Lung (tissue), 12 donors: Measurements from ENCODE around the gene CPT1B. TPM values are rescaled to one million over a fixed set of nuclear protein-coding genes. Genes with fewer than 3 reads are reported as not detected.
A peak's percentile ranks its signal among the peaks of the same experiment; 100 is the strongest.
"Not testable (repeated sequence)": the region's sequence is repeated elsewhere in the genome, so short reads cannot be mapped to it uniquely, and the experiment has no call there.

Experiments
- ATAC-seq: fragments of 200-7000 bp; cut with Tn5 transposase; one replicate; pipeline ENCODE4 v1.9.1; 2020; ENCODE audit warnings: moderate number of reproducible peaks; ENCODE audit not compliant: insufficient read depth, low FRiP score
- DNase-seq, 3 donors: peaks; one replicate each; pipeline ENCODE4 v3.0.0-alpha.2; 2013 to 2017
- H3K27ac ChIP-seq, 2 donors: one replicate each; pipeline ENCODE4 v1.5.1; 2013; ENCODE audit warnings: mild to moderate bottlenecking in 2 of 2, moderate library complexity in 2 of 2, control low read depth in 1 of 2, inconsistent platforms in 1 of 2, low read depth in 1 of 2, low read length in 1 of 2
- H3K27me3 ChIP-seq, 3 donors: one replicate each; pipeline ENCODE4 v1.5.1; 2013; ENCODE audit warnings: low read length in 2 of 3; ENCODE audit not compliant: control insufficient read depth in 3 of 3, insufficient read depth in 3 of 3
- H3K36me3 ChIP-seq, 4 donors: one replicate each; pipeline ENCODE4 v1.5.1; 2013; ENCODE audit warnings: low read length in 4 of 4, mild to moderate bottlenecking in 1 of 4, moderate library complexity in 1 of 4; ENCODE audit not compliant: control insufficient read depth in 4 of 4, insufficient read depth in 4 of 4
- H3K4me1 ChIP-seq, 5 donors: one replicate each; pipeline ENCODE4 v1.5.1; 2013; ENCODE audit warnings: low read length in 5 of 5, mild to moderate bottlenecking in 2 of 5, moderate library complexity in 1 of 5; ENCODE audit not compliant: control insufficient read depth in 5 of 5, insufficient read depth in 5 of 5
- H3K4me3 ChIP-seq: one replicate; pipeline ENCODE4 v1.5.1; 2013; ENCODE audit warnings: mild to moderate bottlenecking, control low read depth, moderate library complexity
- H3K9ac ChIP-seq, 2 donors: one replicate each; pipeline ENCODE4 v1.5.1; 2013; ENCODE audit warnings: low read length in 2 of 2, control low read depth in 1 of 2; ENCODE audit not compliant: insufficient read depth in 1 of 2
- H3K9me3 ChIP-seq, 4 donors: one replicate each; pipeline ENCODE4 v1.5.1; 2013; ENCODE audit warnings: low read length in 3 of 4, mild to moderate bottlenecking in 1 of 4, moderate library complexity in 1 of 4; ENCODE audit not compliant: control insufficient read depth in 4 of 4, insufficient read depth in 3 of 4
- CTCF ChIP-seq: IDR thresholded peaks from 2 replicates; pipeline ENCODE4 v1.5.1; 2012; ENCODE audit warnings: mild to moderate bottlenecking; ENCODE audit errors: control extremely low read depth, extremely low read depth
- WGBS, 2 donors: extraction: QIAGEN DNeasy Blood & Tissue Kit; methylation state at CpG; one replicate each; pipeline ENCODE4 v1.1.7; 2013; 5-methylcytosine and 5-hydroxymethylcytosine counted together
- polyA plus RNA-seq, 2 donors: library from polyadenylated mRNA; stranded (reverse); fragments of 200-250 nt; gene quantifications; one replicate each; pipeline ENCODE4 v1.2.1, GENCODE V29; 2013
- total RNA-seq, 2 donors: library from RNA; depleted of rRNA in 1 of 2; stranded (reverse); fragments of >200 nt in 1 of 2; gene quantifications; one replicate each; pipeline ENCODE4 v1.2.1, GENCODE V29; 2014 to 2021
- donor health status: control.
- donor health status: control.
- donor health status: Bipolar disorder and iron deficiency.
- donor health status: healthy.
- donor health status: DM: yes; HTN: yes; CAD: no.

The CPT1B gene
- total and polyA plus RNA-seq, 4 donors, result 5.7 to 21.2 (median 13.2) TPM

- H3K4me3 ChIP-seq, result no peak overlapping the region
- H3K4me1 ChIP-seq, result peaks cover 0 to 4% (median 2%) of the 10 kb centered on the region in 5 donors
- peaks cover 0 to 21% (median 13%) of the 10 kb centered on the region in 3 donors for H3K27me3 ChIP-seq
- H3K9me3 ChIP-seq, result no peaks in the 10 kb centered on the region
- DNase-seq (no peak), ATAC-seq (no peak)
- H3K9ac ChIP-seq, result no peak overlapping the region
- H3K27ac ChIP-seq, result peak overlapping the region in 1 of 2 donors; percentile 93
- no peaks in the 10 kb centered on the region for H3K36me3 ChIP-seq
- 72 to 89% methylated on average over 13 of the region's 13 CpGs for WGBS, 2 donors
- no peak for TF ChIP-seq CTCF
These were observed 40.5 kb downstream of the CPT1B start for GRCh38 chr22:50537765-50538164.

- H3K4me1 ChIP-seq, result peaks cover 0 to 16% (median 7%) of the 10 kb centered on the region in 5 donors
- peaks cover 0 to 22% (median 19%) of the 10 kb centered on the region in 3 donors for H3K27me3 ChIP-seq
- no peak overlapping the region for H3K9ac ChIP-seq
These were observed 42.0 kb downstream of the CPT1B start for GRCh38 chr22:50536226-50536625.

GRCh38 chr22:50535113-50535512 lies 43.1 kb downstream of the CPT1B start:
- ATAC-seq (no peak), DNase-seq (no peak)
- Histone ChIP-seq H3K9me3 (no peaks in the 10 kb centered on the region), H3K4me3 (no peak overlapping the region), H3K9ac (no peak overlapping the region), H3K27me3 (peaks cover 0 to 28% (median 27%) of the 10 kb centered on the region in 3 donors), H3K36me3 (no peaks in the 10 kb centered on the region), H3K4me1 (peaks cover 0 to 24% (median 9%) of the 10 kb centered on the region in 5 donors), H3K27ac (peak overlapping the region in 1 of 2 donors; percentile 32)
- WGBS, 2 donors, result 79 to 93% methylated on average over 7 to 8 of the region's 8 CpGs
- no peak for TF ChIP-seq CTCF

More at GRCh38 chr22:50536226-50536625, 42.0 kb downstream of the CPT1B start:
- no peaks in the 10 kb centered on the region for H3K36me3 ChIP-seq
- no peak overlapping the region for H3K27ac ChIP-seq
- no peak for TF ChIP-seq CTCF
- ATAC-seq (no peak), DNase-seq (no peak)
- WGBS, 2 donors, result 84 to 89% methylated on average over 3 of the region's 3 CpGs
- no peaks in the 10 kb centered on the region for H3K9me3 ChIP-seq
- H3K4me3 ChIP-seq, result no peak overlapping the region

GRCh38 chr22:50533856-50534711 lies 44.1 kb downstream of the CPT1B start:
- peak overlapping the region in 1 of 2 donors; percentile 83 for H3K27ac ChIP-seq
- H3K9ac ChIP-seq, result not testable (repeated sequence)

More at GRCh38 chr22:50533856-50534711, 44.1 kb downstream of the CPT1B start:
- not testable (repeated sequence) for H3K9me3 ChIP-seq, H3K36me3 ChIP-seq, H3K4me3 ChIP-seq, ATAC-seq
- WGBS, 2 donors, result 40 to 44% methylated on average over 21 of the region's 21 CpGs
- Histone ChIP-seq H3K4me1 (peaks cover 0 to 27% (median 9%) of the 10 kb centered on the region in 5 donors), H3K27me3 (peaks cover 0 to 35% (median 29%) of the 10 kb centered on the region in 3 donors)
- peak; percentile 12 to 67 (median 57) for DNase-seq
